Calu3 (cell line): Measurements from ENCODE around the gene PRKN. TPM values are rescaled to one million over a fixed set of nuclear protein-coding genes. Genes with fewer than 3 reads are reported as not detected.

Experiments used
- BruUV-seq: library from RNA; stranded (reverse); fragments of 400-500 nt; replicated peaks from 2 replicates; lab custom pipeline; 2021; lab: Mats Ljungman, UMichigan
- CTCF ChIA-PET: fragments of 300-600 bp; sonication (Branson Sonifier 250); formaldehyde crosslinking; loops from one replicate; lab custom pipeline; 2022; ENCODE audit warnings: antibody characterized with exemption; lab: Charles Lee
- DNase-seq: peaks from one replicate; pipeline ENCODE4 v3.0.0; 2022
- H3K27ac Mint-ChIP-seq: one replicate; pipeline ENCODE4 v1.8.0; 2022; ENCODE audit warnings: mixed read lengths; ENCODE audit not compliant: unreplicated experiment
- H3K27me3 Mint-ChIP-seq: one replicate; pipeline ENCODE4 v1.8.0; 2022; ENCODE audit warnings: mixed read lengths; ENCODE audit not compliant: unreplicated experiment
- H3K36me3 Mint-ChIP-seq: one replicate; pipeline ENCODE4 v1.8.0; 2022; ENCODE audit warnings: mild to moderate bottlenecking, moderate library complexity, mixed read lengths; ENCODE audit not compliant: insufficient read depth, unreplicated experiment
- H3K4me1 Mint-ChIP-seq: one replicate; pipeline ENCODE4 v1.8.0; 2022; ENCODE audit warnings: mild to moderate bottlenecking, low read depth, mixed read lengths; ENCODE audit not compliant: unreplicated experiment
- H3K4me3 Mint-ChIP-seq: one replicate; pipeline ENCODE4 v1.8.0; 2022; ENCODE audit warnings: mild to moderate bottlenecking, low read depth, moderate library complexity, mixed read lengths; ENCODE audit not compliant: unreplicated experiment
- H3K9me3 Mint-ChIP-seq: one replicate; pipeline ENCODE4 v1.8.0; 2022; ENCODE audit warnings: low read depth, mixed read lengths; ENCODE audit not compliant: unreplicated experiment
- intact Hi-C: fragments of 100-400 bp; cut with micrococcal nuclease; formaldehyde crosslinking; loops from one replicate; pipeline ENCODE4 v1.10.0; 2022; ENCODE audit not compliant: unreplicated experiment
- total RNA-seq: library from RNA; stranded (reverse); gene quantifications from 2 replicates; pipeline ENCODE4 v1.2.3, GENCODE V29; 2022
- TF ChIP-seq, protein P1 (sequence below): fragments of 200-600 bp; IDR thresholded peaks from one replicate; pipeline ENCODE4 v1.8.0; 2022; ENCODE audit warnings: antibody characterized with exemption; ENCODE audit not compliant: unreplicated experiment

Gene PRKN
- total RNA-seq, 1 experiment from 2014 or later, result 3.8 TPM

DNA sequence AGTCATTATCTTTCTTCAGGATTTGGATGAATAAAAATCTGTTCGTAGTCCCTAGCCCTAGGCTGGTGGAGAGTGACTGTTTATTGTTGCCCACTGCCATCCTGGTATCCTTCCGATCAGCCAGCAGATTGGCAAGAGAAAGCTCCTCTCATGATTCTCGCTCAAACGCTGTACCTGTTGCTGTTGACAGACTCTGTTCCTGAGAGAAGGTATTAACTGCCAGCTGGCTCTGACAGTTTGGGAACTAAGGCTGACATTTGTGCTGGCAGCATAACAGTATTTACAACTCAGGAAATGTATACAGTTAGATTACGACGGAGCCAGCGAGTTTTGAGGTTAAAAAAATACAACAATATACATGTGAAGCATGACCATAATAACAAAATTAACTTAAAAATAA lies 674.5 kb downstream of the PRKN start:
- DNase-seq, result no peak
- peaks cover 26% of the 10 kb centered on the region for H3K4me1 Mint-ChIP-seq
- no peaks in the 10 kb centered on the region for H3K9me3 Mint-ChIP-seq
- CTCF ChIA-PET, result no interaction called here
- intact Hi-C loops, result no loop called here
- TF ChIP-seq, protein P1, sequence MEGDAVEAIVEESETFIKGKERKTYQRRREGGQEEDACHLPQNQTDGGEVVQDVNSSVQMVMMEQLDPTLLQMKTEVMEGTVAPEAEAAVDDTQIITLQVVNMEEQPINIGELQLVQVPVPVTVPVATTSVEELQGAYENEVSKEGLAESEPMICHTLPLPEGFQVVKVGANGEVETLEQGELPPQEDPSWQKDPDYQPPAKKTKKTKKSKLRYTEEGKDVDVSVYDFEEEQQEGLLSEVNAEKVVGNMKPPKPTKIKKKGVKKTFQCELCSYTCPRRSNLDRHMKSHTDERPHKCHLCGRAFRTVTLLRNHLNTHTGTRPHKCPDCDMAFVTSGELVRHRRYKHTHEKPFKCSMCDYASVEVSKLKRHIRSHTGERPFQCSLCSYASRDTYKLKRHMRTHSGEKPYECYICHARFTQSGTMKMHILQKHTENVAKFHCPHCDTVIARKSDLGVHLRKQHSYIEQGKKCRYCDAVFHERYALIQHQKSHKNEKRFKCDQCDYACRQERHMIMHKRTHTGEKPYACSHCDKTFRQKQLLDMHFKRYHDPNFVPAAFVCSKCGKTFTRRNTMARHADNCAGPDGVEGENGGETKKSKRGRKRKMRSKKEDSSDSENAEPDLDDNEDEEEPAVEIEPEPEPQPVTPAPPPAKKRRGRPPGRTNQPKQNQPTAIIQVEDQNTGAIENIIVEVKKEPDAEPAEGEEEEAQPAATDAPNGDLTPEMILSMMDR, result no peak
- no peak overlapping the region for H3K27ac Mint-ChIP-seq
- no peak overlapping the region for H3K4me3 Mint-ChIP-seq
- H3K36me3 Mint-ChIP-seq, result peaks cover 2% of the 10 kb centered on the region
- no peaks in the 10 kb centered on the region for H3K27me3 Mint-ChIP-seq
- no TSS peak for BruUV-seq

DNA sequence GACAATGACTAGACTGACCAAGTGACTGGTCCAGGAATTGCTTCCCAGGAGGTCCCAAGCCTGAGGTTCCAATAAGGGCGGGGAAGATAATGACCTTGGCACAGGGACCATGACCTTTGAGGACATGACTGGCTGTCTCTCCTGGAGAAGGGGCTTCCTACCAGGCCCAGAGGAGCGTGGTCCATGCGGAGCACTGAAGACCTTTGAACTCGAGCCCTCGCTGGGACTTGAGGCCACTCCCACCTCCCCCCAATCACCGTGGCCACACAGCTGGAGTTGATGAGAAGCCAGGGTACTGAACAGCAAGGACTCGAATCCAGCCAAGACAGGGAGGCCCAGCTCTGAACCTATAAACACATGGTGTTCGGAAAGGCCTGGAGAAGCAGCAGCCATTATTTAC lies 677.0 kb downstream of the PRKN start:
- intact Hi-C loops, result no loop called here
- Mint-ChIP-seq H3K36me3 (no peaks in the 10 kb centered on the region), H3K27ac (no peak overlapping the region), H3K27me3 (no peaks in the 10 kb centered on the region), H3K9me3 (no peaks in the 10 kb centered on the region), H3K4me3 (no peak overlapping the region), H3K4me1 (peaks cover 11% of the 10 kb centered on the region)
- TF ChIP-seq, protein P1, result no peak
- CTCF ChIA-PET, result no interaction called here
- DNase-seq, result no peak
- no TSS peak for BruUV-seq

DNA sequence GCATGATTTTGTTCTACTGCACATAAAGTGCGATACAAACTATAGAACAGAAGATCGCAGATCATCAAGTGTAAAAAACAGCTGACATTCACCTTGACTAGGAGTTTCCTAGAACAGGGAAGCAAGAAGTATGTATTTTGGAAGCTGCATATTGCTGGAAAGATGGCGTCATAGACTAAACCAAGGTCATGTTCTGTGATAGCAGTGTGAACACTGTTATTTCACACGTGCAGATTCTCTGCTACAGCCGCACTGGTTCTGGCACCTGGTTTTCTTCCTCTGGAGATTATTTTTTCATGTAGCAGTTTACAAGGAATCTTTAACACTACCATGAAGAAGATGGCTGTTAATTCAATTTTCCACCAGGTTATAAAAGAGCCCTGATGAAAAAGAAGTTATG lies 681.2 kb downstream of the PRKN start:
- H3K4me3 Mint-ChIP-seq, result no peak overlapping the region
- H3K36me3 Mint-ChIP-seq, result no peaks in the 10 kb centered on the region
- intact Hi-C loops, result no loop called here
- CTCF ChIA-PET, result no interaction called here
- no peaks in the 10 kb centered on the region for H3K27me3 Mint-ChIP-seq
- no peak for DNase-seq
- H3K4me1 Mint-ChIP-seq, result no peaks in the 10 kb centered on the region
- no peaks in the 10 kb centered on the region for H3K9me3 Mint-ChIP-seq
- TF ChIP-seq, protein P1, result no peak
- no peak overlapping the region for H3K27ac Mint-ChIP-seq
- no TSS peak for BruUV-seq

DNA sequence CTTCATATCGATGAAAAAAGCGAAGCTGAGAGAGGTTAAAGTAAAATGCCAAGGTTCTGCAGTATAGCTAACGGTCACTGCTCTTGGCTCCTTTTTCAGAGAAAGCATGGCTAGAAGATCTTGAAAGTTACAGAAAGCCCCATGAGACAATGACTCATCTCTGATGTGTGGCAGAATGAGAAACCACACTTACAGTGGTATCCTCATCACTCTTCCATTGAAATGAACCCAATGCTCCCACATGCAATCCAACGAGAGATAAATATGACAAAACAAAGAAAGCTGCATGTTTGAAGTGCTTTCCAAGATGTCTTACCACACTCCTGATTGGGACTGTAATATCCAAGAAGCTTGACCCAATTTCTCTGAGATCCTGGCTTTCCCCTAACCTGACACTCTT lies 694.9 kb downstream of the PRKN start:
- H3K27me3 Mint-ChIP-seq, result no peaks in the 10 kb centered on the region
- H3K9me3 Mint-ChIP-seq, result peaks cover 2% of the 10 kb centered on the region
- no peak overlapping the region for H3K4me3 Mint-ChIP-seq
- H3K36me3 Mint-ChIP-seq, result no peaks in the 10 kb centered on the region
- intact Hi-C loops, result no loop called here
- TF ChIP-seq, protein P1, result no peak
- no TSS peak for BruUV-seq
- no peak overlapping the region for H3K27ac Mint-ChIP-seq
- H3K4me1 Mint-ChIP-seq, result no peaks in the 10 kb centered on the region
- DNase-seq, result no peak
- CTCF ChIA-PET, result no interaction called here
